GM19035 (cell line): ENCODE results near the gene EHD1.

Source experiments
- ATAC-seq: cut with Tn5 transposase; IDR thresholded peaks from one replicate; pipeline ENCODE4 v1.9.1; 2021; ENCODE audit not compliant: unreplicated experiment

The EHD1 gene

DNA sequence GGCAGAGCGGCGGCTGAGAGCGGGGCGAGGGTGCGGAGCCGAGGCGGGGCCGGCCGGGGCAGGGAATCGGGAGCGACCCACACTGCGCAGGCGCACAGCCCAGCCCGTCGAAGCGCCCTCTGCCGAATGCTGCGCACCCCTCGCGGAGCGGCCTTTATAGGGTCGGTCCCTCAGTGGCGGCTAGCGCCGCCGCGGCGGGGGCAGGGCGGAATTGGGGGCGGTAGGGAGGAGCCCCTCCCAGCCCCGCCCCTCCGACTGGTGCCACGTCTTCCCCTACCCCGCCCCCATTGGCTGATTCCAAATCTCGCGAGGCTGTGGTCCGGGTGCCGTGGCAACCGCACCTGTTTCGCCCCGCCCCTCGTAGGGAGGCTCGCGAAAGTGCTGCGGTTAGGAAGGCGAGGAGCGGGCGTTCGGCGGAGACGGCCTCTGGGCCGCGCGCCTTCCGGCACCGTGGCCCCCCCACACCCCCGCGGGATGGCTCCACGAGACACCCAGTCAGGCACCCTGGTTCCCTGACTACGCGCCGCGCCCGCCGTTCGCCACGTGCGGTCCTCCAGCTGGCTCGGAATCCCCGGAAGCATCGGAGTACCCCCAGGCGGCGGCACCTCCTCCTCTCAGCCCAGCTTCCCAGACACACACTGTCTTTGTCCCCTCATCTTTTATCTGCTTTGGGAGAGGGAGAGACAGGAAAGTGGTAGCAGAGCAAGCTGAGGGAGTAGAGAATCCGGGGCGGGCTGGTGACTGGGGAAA is at the start of gene EHD1:
Gene EHD1 (minus strand): TSS at position 128 of the 750 bp plus-strand sequence. CDS start 157 bp downstream, outside the sequence.
- peak; percentile 75 for ATAC-seq

DNA sequence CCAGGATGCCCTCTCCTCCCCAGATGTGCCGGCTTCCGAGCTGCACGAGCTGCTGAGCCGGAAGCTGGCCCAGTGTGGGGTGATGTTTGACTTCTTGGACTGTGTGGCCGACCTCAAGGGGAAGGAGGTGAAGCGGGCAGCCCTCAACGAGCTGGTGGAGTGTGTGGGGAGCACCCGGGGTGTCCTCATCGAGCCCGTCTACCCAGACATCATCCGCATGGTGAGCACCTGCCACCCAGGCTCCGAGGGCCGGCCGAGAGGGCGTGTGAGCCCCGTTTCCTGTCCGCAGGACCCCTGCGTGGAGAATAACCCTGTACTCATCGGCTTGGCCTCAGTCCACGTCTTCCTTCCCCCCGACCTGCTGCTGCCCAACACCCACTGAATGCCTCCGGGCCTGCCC is 48.3 kb upstream of the EHD1 start:
- no peak for ATAC-seq

DNA sequence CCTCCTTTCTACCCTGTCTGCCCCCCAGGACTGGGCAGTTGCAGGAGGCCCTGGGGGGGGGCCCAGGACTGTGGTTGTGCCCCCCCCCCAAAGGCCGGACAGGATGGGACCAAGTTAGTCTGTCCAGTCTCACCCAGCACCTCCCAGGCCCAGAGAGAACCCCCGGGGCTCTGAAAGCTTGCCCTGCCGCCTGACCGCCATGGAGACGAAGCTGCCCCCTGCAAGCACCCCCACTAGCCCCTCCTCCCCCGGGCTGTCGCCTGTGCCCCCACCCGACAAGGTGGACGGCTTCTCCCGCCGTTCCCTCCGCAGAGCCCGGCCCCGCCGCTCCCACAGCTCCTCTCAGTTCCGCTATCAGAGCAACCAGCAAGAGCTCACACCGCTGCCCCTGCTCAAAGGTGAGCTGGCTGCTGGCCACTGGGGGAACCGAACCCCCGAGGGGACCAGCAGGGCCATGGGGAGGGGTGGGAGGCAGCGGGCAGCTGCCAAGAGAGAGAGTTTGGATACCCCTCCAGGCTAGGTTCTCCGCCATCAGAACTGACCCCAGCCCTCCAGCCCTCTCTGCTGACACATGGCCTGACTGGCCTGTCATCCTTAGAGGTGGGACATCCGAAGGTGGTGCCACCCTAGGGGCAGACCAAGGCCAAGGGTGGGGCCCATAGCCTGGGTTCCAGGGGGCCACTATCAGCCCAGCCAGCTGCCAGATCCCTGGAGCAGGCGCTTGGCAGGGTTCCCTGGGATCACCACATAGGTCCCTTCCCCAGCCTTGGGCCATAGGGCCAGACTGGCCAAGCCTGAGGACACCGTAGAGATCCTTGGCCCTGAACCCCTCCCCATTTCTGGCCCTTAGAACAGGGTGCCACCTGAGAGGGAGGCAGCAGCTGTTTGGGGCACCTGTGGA is 47.4 kb upstream of the EHD1 start:
- ATAC-seq: no peak

DNA sequence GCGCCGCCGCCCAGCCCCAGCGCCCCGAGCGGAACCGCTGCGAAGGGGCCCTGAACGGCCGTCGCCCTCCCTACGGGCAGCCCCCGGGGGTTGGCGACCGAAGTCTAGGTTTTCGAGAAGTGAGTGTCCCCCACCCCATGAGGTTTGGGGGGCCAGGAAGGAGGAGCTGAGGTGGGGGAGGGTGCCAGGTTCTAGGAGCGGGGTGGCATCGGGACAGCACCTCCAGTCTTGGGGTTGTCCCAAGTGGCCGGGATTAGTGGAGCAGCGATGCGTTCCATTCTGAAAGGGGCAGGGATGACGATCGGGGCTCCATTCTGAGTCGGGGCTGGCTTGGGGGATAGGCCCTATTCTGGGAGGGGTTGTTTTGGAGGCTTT is 46.5 kb upstream of the EHD1 start:
- ATAC-seq: peak; percentile 2

DNA sequence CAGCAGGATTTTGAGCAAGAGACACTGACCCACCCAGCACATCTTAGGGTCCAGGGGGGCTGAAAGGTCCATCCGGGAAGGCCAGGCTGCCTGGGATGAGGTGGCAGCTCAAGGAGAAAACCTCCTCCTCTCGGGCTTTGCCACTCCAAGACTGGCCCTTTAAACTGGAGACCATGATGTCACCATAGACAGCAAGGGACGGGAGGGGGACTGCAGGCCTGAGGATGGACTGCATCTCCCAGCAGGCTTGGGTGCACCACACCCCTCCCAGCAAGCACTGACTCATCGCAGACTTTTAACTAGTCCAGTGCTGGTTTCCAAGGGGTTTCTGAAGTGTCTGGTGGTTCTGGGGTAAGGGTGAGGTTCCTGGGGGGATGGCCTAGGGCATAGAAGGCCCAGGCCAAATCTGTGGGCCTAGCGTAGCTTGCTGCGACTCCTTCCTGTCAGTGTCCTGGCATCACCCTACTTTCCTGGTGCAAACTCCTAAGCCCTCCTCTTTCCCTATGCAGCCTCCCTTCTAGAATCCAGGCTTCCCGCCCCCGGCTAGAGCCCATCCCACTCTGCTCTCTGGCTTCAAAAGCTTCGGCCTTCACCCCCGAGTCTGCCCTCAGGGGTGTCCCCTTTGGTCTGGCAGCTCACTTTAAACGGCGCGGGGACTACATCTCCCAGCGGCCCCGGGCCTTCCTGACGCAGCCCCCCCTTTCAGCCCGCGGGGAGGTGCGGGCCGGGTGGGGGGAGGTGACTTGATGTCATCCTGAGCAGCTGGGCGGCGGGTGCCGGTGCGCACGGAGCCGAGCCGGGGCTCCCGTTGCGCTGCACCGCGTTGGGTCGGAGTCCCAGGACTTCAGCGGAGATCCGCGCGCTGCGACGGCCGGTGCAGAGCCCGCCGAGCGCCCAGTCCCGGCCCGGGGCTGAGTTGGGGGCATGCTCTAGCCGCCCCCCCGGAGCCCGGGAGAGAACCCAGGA is 45.8 kb upstream of the EHD1 start, which contains the start of gene PPP2R5B:
Gene PPP2R5B (plus strand): TSS at position 746 of the 966 bp plus-strand sequence. CDS start 1,046 bp downstream, outside the sequence.
- ATAC-seq: peak; percentile 88

DNA sequence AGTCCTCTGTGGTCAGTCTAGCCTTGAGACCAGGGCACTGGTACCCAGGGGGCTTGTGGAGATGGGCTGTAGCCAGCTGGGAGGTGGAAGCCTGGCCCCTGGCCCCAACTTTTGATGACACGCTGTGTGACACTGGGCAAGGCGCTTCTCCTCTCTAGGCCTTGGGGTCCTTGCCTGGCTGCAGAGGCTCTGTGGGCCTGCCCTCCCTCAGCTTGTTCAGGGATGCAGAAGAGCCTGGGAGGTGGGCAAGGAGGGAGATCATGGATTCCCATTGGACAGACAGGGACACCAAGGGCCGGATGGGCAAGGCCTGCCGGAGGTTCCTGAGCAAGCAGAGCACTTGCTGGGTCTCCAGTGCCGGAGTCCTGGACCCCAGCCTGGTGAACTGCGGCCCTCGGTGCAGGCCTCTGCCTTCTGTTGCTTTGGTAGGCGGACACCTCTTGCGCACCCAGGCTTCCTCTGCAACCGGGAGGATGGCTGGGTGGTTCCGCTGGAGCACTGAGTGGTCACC is 44.8 kb upstream of the EHD1 start:
- ATAC-seq: no peak

DNA sequence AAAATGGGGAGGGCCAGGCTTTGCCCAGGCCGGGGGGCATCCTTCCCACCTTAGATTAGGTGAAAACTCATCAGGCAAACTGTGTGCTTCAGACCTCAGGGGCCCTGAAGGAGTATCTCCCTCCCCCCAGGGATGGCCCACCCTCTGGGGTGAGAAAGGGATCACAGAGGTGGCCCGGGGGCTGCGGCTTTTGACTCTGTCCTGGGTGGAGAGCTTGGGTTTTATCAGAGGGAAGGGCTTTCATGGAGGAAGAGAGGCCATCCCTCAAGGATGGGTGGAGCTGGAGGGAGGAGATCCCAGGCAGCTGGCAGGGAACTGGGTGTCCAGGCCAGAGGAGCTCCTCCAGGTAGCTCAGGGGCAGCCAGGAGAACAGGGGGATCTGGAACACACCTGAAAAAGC is 43.0 kb upstream of the EHD1 start:
- ATAC-seq: no peak

DNA sequence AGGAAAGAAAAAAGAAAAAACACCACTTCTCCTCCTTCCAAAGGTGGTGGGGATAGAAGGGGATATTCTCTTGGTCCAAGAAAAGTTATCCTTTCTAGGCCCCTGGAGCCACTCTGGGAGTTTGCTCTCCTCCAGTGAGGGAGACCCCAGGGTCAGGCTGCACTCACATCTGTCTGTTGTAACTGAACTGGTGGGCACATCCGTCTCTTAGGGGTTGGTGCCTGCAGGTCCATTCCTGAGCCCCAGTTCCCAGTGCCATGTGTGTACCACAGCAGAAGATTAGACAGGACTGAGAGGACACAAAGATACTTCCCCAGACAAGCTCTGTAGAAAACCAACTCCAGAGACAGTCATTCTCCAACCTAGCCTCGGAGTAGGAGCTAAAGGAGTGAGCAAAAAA is 41.7 kb upstream of the EHD1 start:
- ATAC-seq: no peak

DNA sequence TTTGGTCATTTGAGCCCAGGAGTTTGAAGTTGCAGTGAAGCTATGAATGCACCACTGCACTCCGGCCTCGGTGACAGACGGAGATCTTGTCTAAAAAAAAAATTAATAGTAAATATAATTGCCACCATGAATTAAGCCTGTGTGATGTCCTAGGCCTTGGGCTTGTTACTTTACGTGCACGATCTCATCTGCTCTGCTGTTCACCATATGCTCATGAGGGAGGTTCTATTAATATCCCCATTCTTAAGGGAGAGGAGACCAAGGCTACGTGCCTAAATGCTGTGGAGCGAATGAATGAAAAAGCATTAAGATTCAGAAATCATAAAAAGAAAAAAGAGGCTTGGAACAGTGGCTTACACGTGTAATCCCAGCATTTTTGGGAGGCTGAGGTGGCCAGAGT is 41.2 kb upstream of the EHD1 start:
- no peak for ATAC-seq

DNA sequence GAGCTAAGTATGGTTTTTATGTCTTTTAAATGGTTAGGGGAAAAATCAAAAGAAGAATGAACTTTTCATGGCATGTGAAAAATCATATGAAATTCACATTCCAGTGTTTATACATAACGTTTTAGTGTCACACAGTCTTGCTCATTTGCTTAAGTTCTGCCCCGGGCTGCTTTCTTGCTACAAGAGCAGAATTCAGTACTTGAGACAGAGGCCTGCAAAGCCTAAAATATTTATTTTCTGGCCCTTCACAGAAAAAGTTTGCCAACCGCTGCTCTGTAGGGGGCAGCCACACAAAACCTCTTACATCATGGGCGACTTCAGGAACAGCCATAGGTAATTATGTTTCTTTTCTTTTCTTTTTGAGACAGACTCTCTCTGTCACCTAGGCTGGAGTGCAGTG is 39.6 kb upstream of the EHD1 start:
- no peak for ATAC-seq

DNA sequence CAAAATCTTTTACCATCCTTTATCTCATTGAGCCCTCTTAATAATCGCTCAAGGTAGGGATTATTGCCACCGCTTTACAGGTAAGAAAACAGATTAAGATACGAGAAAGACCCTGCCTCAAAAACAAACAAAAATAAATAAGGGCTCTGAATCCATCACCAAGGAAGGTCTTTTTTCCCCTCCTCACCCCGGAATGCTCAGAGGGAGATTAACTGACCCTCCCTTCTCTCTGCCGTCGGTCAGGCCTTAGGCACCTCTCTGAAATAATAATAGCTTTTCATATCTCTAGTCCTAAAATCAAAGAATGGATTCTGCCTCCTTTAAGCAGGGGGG is 39.2 kb upstream of the EHD1 start:
- ATAC-seq: no peak

DNA sequence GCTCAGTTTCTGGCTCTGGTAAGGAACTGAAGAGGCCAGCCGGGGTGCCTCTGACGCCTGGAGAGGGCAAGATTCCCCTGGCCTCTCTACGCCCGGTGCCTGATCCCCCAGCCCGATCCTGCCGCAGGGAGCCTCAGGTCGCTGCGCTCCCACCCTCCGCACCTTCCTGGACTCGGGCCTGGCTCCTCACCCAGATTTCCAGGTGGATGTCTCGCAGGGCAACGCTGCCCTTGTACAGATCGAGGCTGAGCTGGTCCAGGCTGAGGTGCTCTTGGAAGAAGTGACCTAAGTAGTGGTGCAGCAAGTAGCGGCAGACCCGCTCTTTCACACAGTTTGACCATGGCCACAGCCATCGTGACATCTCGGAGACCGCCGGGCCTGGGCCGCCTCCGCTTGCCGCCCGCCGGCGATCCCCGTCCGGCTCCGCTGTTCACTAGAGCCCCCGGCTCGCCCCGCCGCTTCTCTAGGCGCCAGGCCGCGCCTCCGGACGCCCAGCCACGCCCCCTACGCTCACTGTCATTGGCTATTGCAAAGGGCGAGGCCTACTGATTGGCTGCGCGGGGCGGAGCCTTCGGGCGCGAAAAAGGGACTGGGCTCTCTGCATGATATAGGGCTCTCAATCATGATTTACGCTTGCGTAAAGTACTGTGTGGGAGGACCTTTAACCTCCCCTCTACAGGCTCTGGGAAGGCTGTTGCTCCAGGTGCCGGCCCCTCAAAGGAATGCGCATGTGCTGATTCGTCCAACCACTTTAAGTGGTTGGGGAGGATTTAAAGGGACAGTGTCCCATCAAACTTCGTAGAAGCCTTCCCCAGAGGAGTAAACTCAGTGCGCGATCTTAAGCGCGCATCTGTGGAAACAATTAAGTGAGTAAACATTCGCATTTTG is 38.6 kb upstream of the EHD1 start, which contains the start of gene ATG2A:
Gene ATG2A (minus strand): TSS at position 435 of the 888 bp plus-strand sequence. CDS start 74 bp downstream, at position 361.
- ATAC-seq: peak; percentile 93

DNA sequence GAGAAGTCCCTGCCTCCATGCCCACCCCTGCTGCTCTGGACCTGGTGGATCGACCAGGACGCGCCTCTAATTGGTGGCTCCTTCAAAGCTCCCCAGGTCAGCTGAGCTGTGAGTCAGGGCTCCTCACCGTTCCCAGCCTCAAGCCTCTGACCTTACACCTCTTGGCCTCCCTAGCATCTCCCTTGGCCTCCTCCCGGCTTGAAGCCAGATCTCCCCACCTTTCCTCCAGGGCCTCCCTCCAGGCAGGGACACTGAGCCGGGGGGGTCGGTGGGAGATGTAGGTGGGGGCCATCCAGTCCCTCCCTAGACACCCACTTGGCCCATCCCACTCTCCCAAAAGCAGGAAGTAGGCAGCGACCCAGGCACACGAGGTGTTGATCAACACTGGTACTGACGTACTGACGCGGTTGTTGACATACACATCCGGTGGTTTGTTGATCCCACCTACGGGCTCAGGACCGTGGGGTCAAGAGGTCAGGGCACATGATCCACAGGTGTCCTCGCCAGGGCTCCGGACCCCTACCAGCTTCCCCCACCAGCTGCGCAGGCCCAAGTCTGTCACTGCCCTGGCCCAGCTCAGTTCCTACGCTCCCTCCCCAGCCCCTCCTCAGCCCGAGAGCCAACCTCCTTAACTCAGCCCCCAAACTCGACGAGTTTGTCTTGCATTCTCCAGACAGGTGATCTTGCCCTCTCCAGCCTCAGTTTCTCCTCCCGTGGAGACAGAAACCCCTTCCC is 37.8 kb upstream of the EHD1 start:
- ATAC-seq: peak; percentile 24

DNA sequence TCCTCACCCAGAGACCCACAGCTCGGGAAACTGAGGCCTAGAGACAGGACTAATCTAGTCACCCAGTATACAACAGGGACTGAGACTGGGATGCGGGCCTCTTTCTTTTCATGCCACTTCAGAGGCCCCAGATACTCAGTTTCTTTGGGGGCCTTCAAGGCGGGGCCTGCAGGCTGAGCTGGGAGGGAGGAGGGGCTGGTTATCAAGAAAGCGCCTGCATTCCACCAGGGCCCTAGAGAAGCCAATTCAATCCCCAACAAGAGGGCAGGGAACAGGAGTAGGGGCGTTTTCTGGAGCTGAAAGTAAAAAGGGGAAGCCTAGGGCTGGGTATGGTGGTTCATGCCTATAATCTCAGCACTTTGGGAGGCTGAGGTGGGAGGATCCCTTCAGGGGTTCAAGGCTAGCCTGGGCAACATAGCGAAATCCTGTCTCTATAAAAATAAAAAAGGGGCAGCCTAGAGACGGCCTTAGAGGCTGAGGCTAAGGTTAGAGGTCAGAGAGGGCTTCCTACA is 37.0 kb upstream of the EHD1 start:
- no peak for ATAC-seq

DNA sequence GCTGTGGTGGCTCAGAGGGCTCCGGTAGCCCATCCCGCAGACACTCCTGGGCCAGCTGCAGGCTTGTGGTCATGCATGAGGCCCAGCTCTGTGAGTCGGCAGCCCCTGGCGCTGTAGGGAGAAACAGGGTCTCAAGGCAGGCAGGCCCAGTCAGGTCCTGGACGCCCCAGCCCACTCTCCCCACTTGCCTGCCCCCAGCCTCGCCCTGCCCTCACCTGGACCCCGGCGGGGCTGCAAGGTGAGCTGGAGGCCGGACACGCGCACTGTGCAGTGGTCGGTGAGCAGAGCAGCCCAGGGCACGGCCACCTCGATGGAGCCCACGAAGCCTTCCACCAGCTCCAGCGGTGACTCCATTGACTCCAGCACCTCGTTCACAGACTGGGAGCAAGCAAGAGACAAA is 35.7 kb upstream of the EHD1 start:
- no peak for ATAC-seq

DNA sequence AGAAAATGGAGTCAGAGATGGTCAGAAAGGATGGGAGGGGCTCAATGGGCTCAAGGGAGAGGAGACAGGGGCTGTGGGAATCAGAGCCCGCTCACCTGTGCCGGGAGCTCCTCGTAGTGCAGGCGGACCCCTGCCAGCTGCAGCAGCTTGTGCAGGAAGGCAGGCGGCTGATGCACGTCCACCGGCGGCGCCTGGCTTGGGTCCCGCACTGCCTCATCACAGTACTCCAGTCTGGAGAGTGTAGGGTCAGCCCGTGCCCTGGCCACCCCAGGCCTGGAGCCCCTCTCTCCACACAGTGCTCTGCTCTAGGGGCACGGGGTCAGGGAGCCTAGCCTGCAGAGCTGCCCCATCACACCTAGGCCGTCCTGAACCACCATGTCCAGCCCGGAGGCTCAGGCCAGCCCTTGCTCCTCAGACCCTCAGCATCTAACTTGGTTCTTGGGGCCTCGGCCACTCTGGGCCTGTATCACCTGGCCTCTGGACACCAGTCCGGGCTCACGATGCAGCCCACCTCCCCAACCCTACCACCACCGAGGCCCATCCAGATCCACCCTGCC is 34.8 kb upstream of the EHD1 start:
- ATAC-seq: no peak

DNA sequence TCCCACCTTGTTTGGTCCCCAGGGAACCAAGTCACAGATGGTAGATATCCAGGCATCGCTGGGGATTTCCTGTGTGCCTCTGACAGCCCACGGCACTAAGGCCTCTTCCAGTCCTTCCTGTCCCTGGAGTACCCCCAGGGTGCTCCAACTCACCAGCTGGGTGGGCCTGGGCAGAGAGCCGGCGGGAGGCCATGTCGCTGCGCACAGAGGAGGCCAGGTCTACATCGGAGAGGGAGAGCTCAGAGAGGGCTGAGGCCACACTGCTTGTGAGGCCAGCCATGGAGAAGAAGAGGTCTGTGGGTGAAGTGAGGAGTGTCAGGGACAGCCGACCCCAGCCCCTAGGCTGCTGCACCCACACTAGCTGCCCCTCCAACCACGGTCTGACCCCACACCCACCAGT is 33.3 kb upstream of the EHD1 start:
- no peak for ATAC-seq

DNA sequence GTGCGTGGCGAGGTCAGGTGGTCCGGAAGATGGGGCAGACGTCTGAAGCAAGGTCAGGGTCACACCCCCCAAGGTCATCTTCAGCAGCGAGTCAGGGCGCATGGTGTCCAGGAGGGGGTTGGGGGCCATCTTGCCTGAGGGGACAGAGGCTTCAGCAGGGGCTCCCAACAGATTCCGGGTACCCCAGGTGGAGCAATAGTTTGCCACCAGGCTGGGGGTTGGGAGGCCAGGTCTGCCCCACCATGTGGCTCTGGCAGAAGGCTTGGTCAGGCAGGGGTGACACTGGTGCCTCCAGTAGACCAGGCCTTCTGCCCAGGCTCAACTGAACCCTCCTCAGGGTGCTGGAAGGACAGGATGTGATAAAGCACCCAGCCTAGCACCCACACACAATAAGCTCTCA is 32.7 kb upstream of the EHD1 start:
- no peak for ATAC-seq
